GM23248 (cell line): Measurements from ENCODE around the gene RALGPS1. TPM values are rescaled to one million over a fixed set of nuclear protein-coding genes. Genes with fewer than 3 reads are reported as not detected.

Experiments used
- DNase-seq: peaks from one replicate; pipeline ENCODE4 v3.0.0-alpha.2; 2015
- H2AFZ ChIP-seq: fragments of 200-600 bp; sonication (generic); 2 replicates; pipeline ENCODE4 v1.6.1; 2016; ENCODE audit warnings: antibody characterized with exemption
- H3F3A ChIP-seq: fragments of 200-600 bp; sonication (generic); 2 replicates; pipeline ENCODE4 v1.6.1; 2016; ENCODE audit warnings: mild to moderate bottlenecking, antibody characterized with exemption, mixed run types; ENCODE audit not compliant: insufficient read depth
- H3K27ac ChIP-seq: fragments of 200-600 bp; sonication (generic); 2 replicates; pipeline ENCODE4 v1.5.1; 2016; ENCODE audit warnings: mild to moderate bottlenecking
- H3K27me3 ChIP-seq: fragments of 200-600 bp; sonication (generic); replicated peaks from 2 replicates; pipeline ENCODE4 v1.6.1; 2016; ENCODE audit warnings: mild to moderate bottlenecking; ENCODE audit not compliant: insufficient read depth
- H3K36me3 ChIP-seq: fragments of 200-600 bp; sonication (generic); 2 replicates; pipeline ENCODE4 v1.6.1; 2016; ENCODE audit warnings: low read depth, mild to moderate bottlenecking
- H3K4me1 ChIP-seq: fragments of 200-600 bp; sonication (generic); 2 replicates; pipeline ENCODE4 v1.6.1; 2016; ENCODE audit warnings: mild to moderate bottlenecking; ENCODE audit not compliant: insufficient read depth
- H3K4me2 ChIP-seq: fragments of 200-600 bp; sonication (generic); one replicate; pipeline ENCODE4 v1.6.1; 2016; ENCODE audit warnings: mild to moderate bottlenecking; ENCODE audit not compliant: unreplicated experiment
- H3K4me3 ChIP-seq: fragments of 200-600 bp; sonication (generic); 2 replicates; pipeline ENCODE4 v1.5.1; 2016; ENCODE audit warnings: mild to moderate bottlenecking
- H3K79me2 ChIP-seq: fragments of 200-600 bp; sonication (generic); 2 replicates; pipeline ENCODE4 v1.6.1; 2016; ENCODE audit warnings: mild to moderate bottlenecking; ENCODE audit not compliant: insufficient read depth
- H3K9ac ChIP-seq: fragments of 200-600 bp; sonication (generic); 2 replicates; pipeline ENCODE4 v1.6.1; 2016; ENCODE audit warnings: mild to moderate bottlenecking
- H3K9me2 ChIP-seq: fragments of 200-600 bp; sonication (generic); 2 replicates; pipeline ENCODE4 v1.6.1; 2016; ENCODE audit warnings: mixed run types, mild to moderate bottlenecking, moderate library complexity; ENCODE audit not compliant: insufficient read depth
- H3K9me3 ChIP-seq: fragments of 200-600 bp; sonication (generic); one replicate; pipeline ENCODE4 v1.6.1; 2017; ENCODE audit warnings: low read depth
- H4K20me1 ChIP-seq: fragments of 200-600 bp; sonication (generic); 2 replicates; pipeline ENCODE4 v1.6.0; 2016; ENCODE audit not compliant: insufficient read depth
- EZH2 ChIP-seq: fragments of 200-600 bp; sonication (generic); IDR thresholded peaks from 2 replicates; pipeline ENCODE4 v1.6.1; 2018; ENCODE audit warnings: antibody characterized with exemption, mild to moderate bottlenecking; ENCODE audit not compliant: insufficient read depth, poor library complexity, severe bottlenecking
- EZH2phosphoT487 ChIP-seq: fragments of 200-600 bp; sonication (generic); IDR thresholded peaks from 2 replicates; pipeline ENCODE4 v1.6.1; 2018; ENCODE audit warnings: antibody characterized with exemption, moderate library complexity, mild to moderate bottlenecking, low read depth; ENCODE audit not compliant: insufficient read depth
- WGBS, 2 experiments: methylation state at CpG; one replicate each; pipeline ENCODE4 v1.1.6; 2015 to 2017; ENCODE audit warnings: low lambda C conversion rate in 2 of 2, low coverage in 1 of 2; ENCODE audit errors: missing lambda C conversion rate in 2 of 2; 5-methylcytosine and 5-hydroxymethylcytosine counted together
- in situ Hi-C: fragments of 300-500 bp; cut with MboI; formaldehyde crosslinking; loops from 2 replicates; pipeline ENCODE4 v1.15.0; 2020
- polyA plus RNA-seq: library from polyadenylated mRNA; unstranded; fragments of >200 nt; fragmentation: Nextera tagmentation; extraction: Ambion mirVana; gene quantifications from 2 replicates; pipeline ENCODE4 v1.2.1, GENCODE V29; 2016
- total RNA-seq: library from RNA; depleted of rRNA; stranded (reverse); fragments of >200 nt; shearing (Covaris generic); gene quantifications from 2 replicates; pipeline ENCODE4 v1.2.3, GENCODE V29; 2014; rRNA removed

RALGPS1 gene
- 1.8 and 2.1 TPM in 2 replicates for total RNA-seq
- polyA plus RNA-seq = 0.54 and 0.71 TPM in 2 replicates

- peak within 1 kb of the TSS; percentile 69 for H3K4me3 ChIP-seq
- H3K9me3 ChIP-seq = no peaks in the 10 kb centered on the region
- no peaks in the 10 kb centered on the region for H3K4me1 ChIP-seq
- no peaks in the 10 kb centered on the region for H3K27me3 ChIP-seq
- in situ Hi-C loops = no loop called here
- no peaks in the 10 kb centered on the region for H3K79me2 ChIP-seq
- 1% methylated on average over 35 to 64 of the region's 105 CpGs for WGBS, 2 experiments
- no peak within 1 kb of the TSS for H3K27ac ChIP-seq
- peak within 1 kb of the TSS; percentile 65 for H2AFZ ChIP-seq
- DNase-seq = peak; percentile 98
- no peaks in the 10 kb centered on the region for H3F3A ChIP-seq
- H4K20me1 ChIP-seq = no peaks in the 10 kb centered on the region
- H3K4me2 ChIP-seq = peak within 1 kb of the TSS; percentile 35
- no peak for TF ChIP-seq EZH2
- H3K9ac ChIP-seq = no peak within 1 kb of the TSS
- H3K36me3 ChIP-seq = no peaks in the 10 kb centered on the region
- no peaks in the 10 kb centered on the region for H3K9me2 ChIP-seq
Measured at GRCh38 chr9:126914458-126915280, at the start of gene RALGPS1. Gene RALGPS1, plus strand, starts transcription at chr9:126914782. Its CDS starts 47,508 bp downstream, at chr9:126962290.

GRCh38 chr9:126869368-126869767 is 45.2 kb upstream of the RALGPS1 start:
- no peaks in the 10 kb centered on the region for H3K9me2 ChIP-seq
- no peak overlapping the region for H3K9ac ChIP-seq
- TF ChIP-seq EZH2 (no peak), EZH2phosphoT487 (no peak)
- no peak overlapping the region for H3K4me2 ChIP-seq
- H3K4me1 ChIP-seq = no peaks in the 10 kb centered on the region
- H3K27ac ChIP-seq = no peak overlapping the region
- no peak overlapping the region for H3K4me3 ChIP-seq
- H3K79me2 ChIP-seq = peaks cover 96% of the 10 kb centered on the region
- 0 out of 2 replicates have a peak, but pooled peaks cover under 1% of the 10 kb centered on the region for H4K20me1 ChIP-seq
- in situ Hi-C loops = no loop called here
- no peaks in the 10 kb centered on the region for H3K9me3 ChIP-seq
- DNase-seq = peak; percentile 40
- no peaks in the 10 kb centered on the region for H3K27me3 ChIP-seq
- 76 to 77% methylated on average over 7 of the region's 7 CpGs for WGBS, 2 experiments
- H2AFZ ChIP-seq = no peak overlapping the region
- 0 out of 2 replicates have a peak, but pooled peaks cover 6% of the 10 kb centered on the region for H3K36me3 ChIP-seq
- peaks cover under 1% of the 10 kb centered on the region; the same call in 1 of the 2 replicates for H3F3A ChIP-seq

GRCh38 chr9:126872516-126872915 is 42.1 kb upstream of the RALGPS1 start:
- Histone ChIP-seq H3K9ac (no peak overlapping the region), H3K27ac (no peak overlapping the region), H3K79me2 (peaks cover 92% of the 10 kb centered on the region), H4K20me1 (peaks cover 5% of the 10 kb centered on the region; the same call in 1 of the 2 replicates), H3K4me2 (no peak overlapping the region), H2AFZ (no peak overlapping the region), H3K4me1 (no peaks in the 10 kb centered on the region), H3K27me3 (no peaks in the 10 kb centered on the region), H3K4me3 (no peak overlapping the region), H3K9me3 (no peaks in the 10 kb centered on the region), H3K36me3 (no peaks in the 10 kb centered on the region), H3K9me2 (no peaks in the 10 kb centered on the region), H3F3A (peaks cover 21% of the 10 kb centered on the region)
- TF ChIP-seq EZH2 (no peak), EZH2phosphoT487 (no peak)
- in situ Hi-C loops = no loop called here
- 68 to 79% methylated on average over 4 of the region's 4 CpGs for WGBS, 2 experiments
- no peak for DNase-seq

- H4K20me1 ChIP-seq = peaks cover 5% of the 10 kb centered on the region; the same call in 1 of the 2 replicates
- H2AFZ ChIP-seq = no peak overlapping the region
- no peaks in the 10 kb centered on the region for H3K4me1 ChIP-seq
- H3K27me3 ChIP-seq = no peaks in the 10 kb centered on the region
- DNase-seq = peak; percentile 9
- WGBS, 2 experiments = 69 to 70% methylated on average over 9 of the region's 9 CpGs
- no peaks in the 10 kb centered on the region for H3K9me2 ChIP-seq
- no peak overlapping the region for H3K9ac ChIP-seq
- no peak overlapping the region for H3K4me2 ChIP-seq
- TF ChIP-seq EZH2 = no peak
- no peak for TF ChIP-seq EZH2phosphoT487
- in situ Hi-C loops = no loop called here
- H3K36me3 ChIP-seq = no peaks in the 10 kb centered on the region
- H3F3A ChIP-seq = peaks cover 21% of the 10 kb centered on the region
- H3K4me3 ChIP-seq = no peak overlapping the region
- H3K27ac ChIP-seq = no peak overlapping the region
- peaks cover 92% of the 10 kb centered on the region for H3K79me2 ChIP-seq
- no peaks in the 10 kb centered on the region for H3K9me3 ChIP-seq
Measured at GRCh38 chr9:126874546-126875314, 39.9 kb upstream of the RALGPS1 start.
